HEK293T (cell line): Measurements from ENCODE around the gene PITRM1.

ENCODE experiments used
- CTCF ChIA-PET: fragments of 350-600 bp; formaldehyde crosslinking; extraction: SDS; loops from one replicate; lab custom pipeline; 2021; ENCODE audit warnings: antibody characterized with exemption, inconsistent platforms; lab: Yijun Ruan, JAX
- POLR2A ChIA-PET: fragments of 350-600 bp; formaldehyde crosslinking; extraction: SDS; loops from one replicate; lab custom pipeline; 2020; ENCODE audit warnings: antibody characterized with exemption, inconsistent platforms; lab: Yijun Ruan, JAX
- DNase-seq: peaks from one replicate; pipeline ENCODE4 v3.0.0; 2012; ENCODE audit warnings: mixed read lengths; ENCODE audit errors: extremely low spot score
- ARNT ChIP-seq: fragments of 450-650 bp; IDR thresholded peaks from 2 replicates; pipeline ENCODE4 v1.6.1; 2017; ENCODE audit warnings: mild to moderate bottlenecking
- BHLHE40 ChIP-seq: fragments of 450-650 bp; IDR thresholded peaks from 2 replicates; pipeline ENCODE4 v1.6.1; 2016; ENCODE audit warnings: mild to moderate bottlenecking, moderate library complexity, borderline replicate concordance
- CTBP1 ChIP-seq: fragments of 450-650 bp; IDR thresholded peaks from 2 replicates; pipeline ENCODE4 v1.6.1; 2016; ENCODE audit warnings: borderline replicate concordance
- ELF4 ChIP-seq: fragments of 450-650 bp; IDR thresholded peaks from 2 replicates; pipeline ENCODE4 v1.6.1; 2017; ENCODE audit warnings: antibody characterized with exemption
- FOXA1 ChIP-seq: fragments of 450-650 bp; IDR thresholded peaks from 2 replicates; pipeline ENCODE4 v1.6.1; 2016; ENCODE audit warnings: mild to moderate bottlenecking
- FOXK2 ChIP-seq: fragments of 450-650 bp; IDR thresholded peaks from 2 replicates; pipeline ENCODE4 v1.6.1; 2016; ENCODE audit warnings: mild to moderate bottlenecking
- FOXM1 ChIP-seq: fragments of 450-650 bp; IDR thresholded peaks from 2 replicates; pipeline ENCODE4 v1.6.1; 2017; ENCODE audit warnings: mild to moderate bottlenecking, borderline replicate concordance
- HDGF ChIP-seq: fragments of 450-650 bp; IDR thresholded peaks from 2 replicates; pipeline ENCODE4 v1.6.1; 2017; ENCODE audit warnings: antibody characterized with exemption, borderline replicate concordance
- L3MBTL2 ChIP-seq: fragments of 450-650 bp; conservative IDR thresholded peaks from 2 replicates; pipeline ENCODE4 v1.6.1; 2016; ENCODE audit warnings: mild to moderate bottlenecking
- LEF1 ChIP-seq: fragments of 450-650 bp; IDR thresholded peaks from 2 replicates; pipeline ENCODE4 v1.6.1; 2017; ENCODE audit warnings: mild to moderate bottlenecking, borderline replicate concordance
- NFRKB ChIP-seq: fragments of 450-650 bp; IDR thresholded peaks from 2 replicates; pipeline ENCODE4 v1.6.1; 2016; ENCODE audit warnings: mild to moderate bottlenecking, moderate library complexity
- PKNOX1 ChIP-seq: fragments of 450-650 bp; IDR thresholded peaks from 2 replicates; pipeline ENCODE4 v1.6.1; 2016
- SP1 ChIP-seq: fragments of 450-650 bp; IDR thresholded peaks from 2 replicates; pipeline ENCODE4 v1.6.1; 2017
- SUZ12 ChIP-seq: fragments of 450-650 bp; IDR thresholded peaks from 2 replicates; pipeline ENCODE4 v1.6.1; 2016; ENCODE audit warnings: mild to moderate bottlenecking
- TARDBP ChIP-seq: fragments of 450-650 bp; IDR thresholded peaks from 2 replicates; pipeline ENCODE4 v1.6.1; 2016
- ZNF384 ChIP-seq: fragments of 450-650 bp; IDR thresholded peaks from 2 replicates; pipeline ENCODE4 v1.6.1; 2016

PITRM1 gene

DNA sequence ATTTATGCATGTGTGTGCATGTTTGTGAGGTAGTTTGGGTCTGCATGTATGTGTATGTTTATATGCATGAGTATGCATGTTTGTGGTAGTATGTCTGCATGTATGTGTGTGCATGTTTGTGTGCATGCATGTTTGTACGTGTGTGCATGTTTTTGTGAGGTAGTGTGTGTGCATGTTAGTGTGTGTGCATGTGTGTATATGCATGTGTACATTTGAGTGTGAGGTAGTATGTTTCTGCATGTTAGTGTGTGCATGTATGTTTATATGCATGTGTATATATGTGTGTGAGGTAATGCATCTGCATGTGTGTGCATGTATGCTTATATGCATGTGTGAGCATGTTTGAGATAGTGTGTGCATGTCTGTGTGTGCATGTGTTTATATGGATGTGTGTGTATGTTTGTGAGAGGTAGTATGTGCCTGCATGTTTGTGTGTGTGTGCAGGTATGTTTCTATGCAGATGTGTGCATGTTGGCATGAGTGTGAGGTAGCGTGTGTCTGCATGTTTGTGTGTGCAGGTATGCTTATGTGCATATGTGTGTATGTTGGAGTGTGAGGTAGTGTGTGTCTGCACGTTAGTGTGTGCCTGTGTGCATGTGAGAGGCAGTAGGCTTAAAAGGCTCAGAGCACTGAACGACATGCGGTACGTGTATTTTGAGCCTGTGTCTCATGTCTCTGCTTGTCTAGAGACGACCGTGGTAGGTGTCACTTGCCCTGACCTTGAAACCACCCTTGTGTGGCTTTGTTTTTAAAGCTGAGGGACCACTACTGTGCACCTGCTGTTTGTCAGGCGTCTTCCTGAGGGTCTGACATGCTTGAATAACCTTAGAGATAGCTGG, 61.6 kb downstream of the PITRM1 start:
- no peak for TF ChIP-seq ZNF384
- no peak for TF ChIP-seq LEF1
- no peak for TF ChIP-seq FOXK2
- TF ChIP-seq PKNOX1 = no peak
- no peak for TF ChIP-seq NFRKB
- TF ChIP-seq BHLHE40 = no peak
- TF ChIP-seq L3MBTL2 = no peak
- TF ChIP-seq TARDBP = peak; percentile 80
- no peak for TF ChIP-seq FOXM1
- CTCF ChIA-PET = no interaction called here
- POLR2A ChIA-PET = no interaction called here
- DNase-seq = no peak

DNA sequence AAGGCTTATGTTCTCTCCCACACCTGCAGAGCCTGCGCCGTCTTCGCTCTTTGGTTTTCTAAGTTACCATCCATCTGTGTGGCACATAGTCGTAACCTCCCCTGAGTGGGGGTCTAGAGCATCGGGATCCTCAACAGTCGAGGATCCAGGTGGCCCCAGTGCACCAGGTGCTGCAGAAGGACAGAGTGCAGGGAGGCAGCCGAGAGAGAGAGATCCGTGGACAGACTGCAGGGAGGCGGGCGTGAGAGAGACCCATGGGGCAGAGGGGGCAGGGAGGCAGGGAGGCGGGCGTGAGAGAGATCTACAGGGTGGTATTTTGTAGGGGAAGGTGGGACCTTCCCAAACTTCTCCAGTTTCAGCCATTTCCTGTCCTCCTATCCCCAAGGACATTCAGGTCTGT, 62.9 kb downstream of the PITRM1 start:
- no peak for DNase-seq
- no peak for TF ChIP-seq FOXM1
- no peak for TF ChIP-seq FOXA1
- no peak for TF ChIP-seq SUZ12
- TF ChIP-seq CTBP1 = no peak
- TF ChIP-seq SP1 = no peak
- TF ChIP-seq PKNOX1 = no peak
- no peak for TF ChIP-seq TARDBP
- TF ChIP-seq FOXK2 = no peak
- TF ChIP-seq L3MBTL2 = no peak
- no peak for TF ChIP-seq NFRKB
- no peak for TF ChIP-seq BHLHE40
- TF ChIP-seq ZNF384 = no peak
- TF ChIP-seq LEF1 = no peak
- TF ChIP-seq ELF4 = no peak
- no peak for TF ChIP-seq ARNT
- TF ChIP-seq HDGF = no peak
- ChIA-PET POLR2A (no interaction called here), CTCF (no interaction called here)

GRCh38 chr10:3109196-3109595, 63.4 kb downstream of the PITRM1 start:
- ChIA-PET CTCF (no interaction called here), POLR2A (no interaction called here)
- no peak for TF ChIP-seq SUZ12
- TF ChIP-seq HDGF = no peak
- TF ChIP-seq TARDBP = no peak
- TF ChIP-seq SP1 = no peak
- no peak for TF ChIP-seq ELF4
- no peak for TF ChIP-seq FOXM1
- no peak for TF ChIP-seq CTBP1
- TF ChIP-seq L3MBTL2 = no peak
- no peak for TF ChIP-seq FOXK2
- TF ChIP-seq ARNT = no peak
- no peak for TF ChIP-seq NFRKB
- no peak for TF ChIP-seq PKNOX1
- no peak for TF ChIP-seq ZNF384
- TF ChIP-seq FOXA1 = no peak
- no peak for TF ChIP-seq LEF1
- TF ChIP-seq BHLHE40 = no peak
- DNase-seq = no peak

- ChIA-PET POLR2A (no interaction called here), CTCF (no interaction called here)
- TF ChIP-seq L3MBTL2 = no peak
- no peak for TF ChIP-seq ELF4
- TF ChIP-seq CTBP1 = no peak
- TF ChIP-seq SUZ12 = no peak
- TF ChIP-seq HDGF = no peak
- no peak for TF ChIP-seq FOXM1
- no peak for TF ChIP-seq FOXA1
- TF ChIP-seq ZNF384 = no peak
- no peak for TF ChIP-seq BHLHE40
- no peak for TF ChIP-seq SP1
- no peak for DNase-seq
These were observed 63.9 kb downstream of the PITRM1 start for GRCh38 chr10:3108575-3109105.

- CTCF ChIA-PET = interaction anchor here (0.6 kb wide), 1 partner anchor 1838 kb away, joined by 3 read pairs; no protein-coding TSS in a partner anchor
- TF ChIP-seq L3MBTL2 (no peak), TARDBP (no peak), ARNT (no peak), HDGF (no peak), ZNF384 (no peak)
- POLR2A ChIA-PET = no interaction called here
These were observed 64.5 kb downstream of the PITRM1 start for GRCh38 chr10:3108033-3108432.

GRCh38 chr10:3107426-3107961, 65.1 kb downstream of the PITRM1 start:
- no peak for DNase-seq
- CTCF ChIA-PET = interaction anchor here (0.6 kb wide), 2 partner anchors 717 to 1838 kb away, joined by 3 read pairs; no protein-coding TSS in a partner anchor
- POLR2A ChIA-PET = no interaction called here
- no peak for TF ChIP-seq PKNOX1
- no peak for TF ChIP-seq FOXA1
- TF ChIP-seq SP1 = no peak
- no peak for TF ChIP-seq FOXM1
- TF ChIP-seq L3MBTL2 = no peak
- no peak for TF ChIP-seq ELF4
- TF ChIP-seq FOXK2 = no peak
- no peak for TF ChIP-seq SUZ12
- TF ChIP-seq CTBP1 = no peak
- TF ChIP-seq NFRKB = no peak
- TF ChIP-seq HDGF = no peak
- TF ChIP-seq ARNT = no peak
- no peak for TF ChIP-seq LEF1
- no peak for TF ChIP-seq BHLHE40
- TF ChIP-seq TARDBP = no peak
- no peak for TF ChIP-seq ZNF384

More at GRCh38 chr10:3108033-3108432, 64.5 kb downstream of the PITRM1 start:
- no peak for DNase-seq
